T-helper 22 cell (primary cell): ENCODE results near the gene RPL22.
"Not testable (repeated sequence)": the region's sequence is repeated elsewhere in the genome, so short reads cannot be mapped to it uniquely, and the experiment has no call there.

Experiments used
- DNase-seq: peaks from one replicate; pipeline ENCODE4 v3.0.0-alpha.2; 2020; ENCODE audit warnings: low read depth

Gene RPL22

GRCh38 chr1:6233376-6233775, 34.0 kb upstream of the RPL22 start:
- no peak for DNase-seq

- no peak for DNase-seq
Observed at GRCh38 chr1:6225651-6226050, 26.3 kb upstream of the RPL22 start.

GRCh38 chr1:6224718-6225117, 25.3 kb upstream of the RPL22 start:
- DNase-seq = no peak

GRCh38 chr1:6223617-6224016, 24.2 kb upstream of the RPL22 start:
- DNase-seq = no peak

- DNase-seq = no peak
Observed at GRCh38 chr1:6222636-6223035, 23.2 kb upstream of the RPL22 start.

- no peak for DNase-seq
Observed at GRCh38 chr1:6221210-6221784, 21.9 kb upstream of the RPL22 start.

GRCh38 chr1:6220236-6220635, 20.8 kb upstream of the RPL22 start:
- DNase-seq = no peak

GRCh38 chr1:6219641-6220040, 20.2 kb upstream of the RPL22 start:
- not testable (repeated sequence) for DNase-seq

- DNase-seq = no peak
Observed at GRCh38 chr1:6218375-6219164, 19.2 kb upstream of the RPL22 start.

- DNase-seq = no peak
Observed at GRCh38 chr1:6212193-6212959, 13.0 kb upstream of the RPL22 start.

- no peak for DNase-seq
Observed at GRCh38 chr1:6211731-6212130, 12.3 kb upstream of the RPL22 start.

DNA sequence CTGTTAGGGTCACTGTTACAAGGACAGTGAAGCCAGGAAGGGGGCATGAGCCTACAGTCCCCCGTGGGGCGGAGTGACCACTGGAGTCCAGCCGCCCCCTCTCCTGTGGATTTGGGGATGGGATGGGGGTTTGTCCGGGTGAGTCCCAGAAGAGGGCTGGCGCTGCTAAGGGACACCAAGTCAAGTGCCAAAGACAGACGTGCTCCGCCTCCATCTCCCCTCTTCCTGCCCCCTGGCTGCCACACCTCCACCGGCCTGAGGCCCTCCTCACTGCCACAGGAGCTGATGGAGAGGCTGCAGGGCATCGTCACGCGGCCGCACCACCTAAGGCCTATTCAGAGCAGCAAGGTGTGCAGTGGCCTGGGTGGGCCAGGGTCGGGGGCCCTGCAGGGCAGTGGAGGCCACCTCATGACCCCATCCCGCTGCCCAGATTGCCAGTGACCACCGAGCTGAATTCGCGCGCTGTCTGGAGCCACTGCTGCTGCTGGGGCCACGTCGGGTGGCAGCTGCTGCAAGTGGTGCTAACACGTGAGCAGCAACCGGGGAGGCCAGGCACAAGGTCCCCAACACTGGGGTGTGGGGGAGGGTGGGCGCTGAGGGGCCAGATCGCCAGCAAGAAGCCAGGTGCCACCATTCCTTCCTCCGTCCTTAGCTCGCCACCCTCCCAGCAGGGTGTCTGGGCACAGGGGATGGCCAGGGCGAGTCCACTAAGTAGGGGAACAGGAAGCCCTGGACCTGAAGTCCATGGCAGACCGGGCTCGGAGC, 11.4 kb upstream of the RPL22 start:
- DNase-seq = no peak

GRCh38 chr1:6209661-6210580, 10.5 kb upstream of the RPL22 start:
- no peak for DNase-seq

DNA sequence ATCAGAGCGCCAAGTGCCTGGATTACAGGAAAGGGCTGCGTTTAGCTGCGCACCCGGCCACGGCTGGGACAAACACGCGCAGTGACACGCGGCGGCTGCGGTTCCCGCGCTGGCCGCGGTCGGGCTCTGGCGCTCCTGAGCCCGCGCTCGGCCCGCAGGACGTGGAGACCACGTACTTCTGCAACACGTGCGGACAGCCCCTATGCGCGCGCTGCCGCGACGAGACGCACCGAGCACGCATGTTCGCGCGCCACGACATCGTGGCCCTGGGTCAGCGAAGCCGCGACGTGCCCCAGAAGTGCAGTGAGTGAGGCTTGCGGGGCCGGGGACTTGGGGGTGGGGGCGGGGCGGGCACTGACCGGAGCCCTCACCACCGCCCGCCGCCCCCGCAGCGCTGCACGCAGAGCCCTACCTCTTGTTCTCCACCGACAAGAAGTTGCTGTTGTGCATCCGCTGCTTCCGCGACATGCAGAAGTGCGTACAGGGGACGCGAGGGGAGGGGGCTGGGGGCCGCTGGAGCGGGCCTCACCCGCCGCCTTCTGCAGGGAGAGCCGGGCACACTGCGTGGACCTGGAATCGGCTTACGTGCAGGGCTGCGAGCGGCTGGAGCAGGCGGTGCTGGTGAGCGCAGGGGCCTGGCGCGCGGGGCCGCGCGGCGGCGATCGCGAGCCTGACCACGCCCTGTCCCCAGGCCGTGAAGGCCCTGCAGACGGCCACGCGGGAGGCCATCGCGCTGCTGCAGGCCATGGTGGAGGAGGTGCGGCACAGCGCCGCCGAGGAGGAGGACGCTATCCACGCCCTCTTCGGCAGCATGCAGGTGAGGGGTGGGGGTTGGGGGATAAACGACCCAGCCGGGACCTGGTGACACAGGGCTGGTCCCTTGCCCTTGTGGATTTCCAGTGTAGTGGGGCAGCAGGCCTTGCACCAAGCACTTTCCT, 9.6 kb upstream of the RPL22 start:
- no peak for DNase-seq

- no peak for DNase-seq
Observed at GRCh38 chr1:6207921-6208320, 8.5 kb upstream of the RPL22 start.

GRCh38 chr1:6207075-6207885, 7.9 kb upstream of the RPL22 start:
- DNase-seq = no peak

DNA sequence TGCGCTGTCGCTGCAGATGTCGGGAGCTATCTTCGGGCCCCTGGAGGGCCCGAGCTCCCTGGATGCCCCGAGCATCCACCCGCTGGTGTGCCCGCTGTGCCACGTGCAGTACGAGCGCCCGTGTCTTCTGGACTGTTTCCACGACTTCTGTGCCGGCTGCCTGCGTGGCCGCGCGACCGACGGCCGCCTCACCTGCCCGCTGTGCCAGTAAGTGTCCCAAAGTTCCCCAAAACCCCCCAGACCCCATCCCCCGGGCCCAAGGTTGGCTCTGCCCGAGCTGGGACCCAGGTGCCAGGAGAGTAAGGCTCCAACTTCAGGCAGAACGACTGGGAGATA, 7.1 kb upstream of the RPL22 start:
- DNase-seq = no peak

DNA sequence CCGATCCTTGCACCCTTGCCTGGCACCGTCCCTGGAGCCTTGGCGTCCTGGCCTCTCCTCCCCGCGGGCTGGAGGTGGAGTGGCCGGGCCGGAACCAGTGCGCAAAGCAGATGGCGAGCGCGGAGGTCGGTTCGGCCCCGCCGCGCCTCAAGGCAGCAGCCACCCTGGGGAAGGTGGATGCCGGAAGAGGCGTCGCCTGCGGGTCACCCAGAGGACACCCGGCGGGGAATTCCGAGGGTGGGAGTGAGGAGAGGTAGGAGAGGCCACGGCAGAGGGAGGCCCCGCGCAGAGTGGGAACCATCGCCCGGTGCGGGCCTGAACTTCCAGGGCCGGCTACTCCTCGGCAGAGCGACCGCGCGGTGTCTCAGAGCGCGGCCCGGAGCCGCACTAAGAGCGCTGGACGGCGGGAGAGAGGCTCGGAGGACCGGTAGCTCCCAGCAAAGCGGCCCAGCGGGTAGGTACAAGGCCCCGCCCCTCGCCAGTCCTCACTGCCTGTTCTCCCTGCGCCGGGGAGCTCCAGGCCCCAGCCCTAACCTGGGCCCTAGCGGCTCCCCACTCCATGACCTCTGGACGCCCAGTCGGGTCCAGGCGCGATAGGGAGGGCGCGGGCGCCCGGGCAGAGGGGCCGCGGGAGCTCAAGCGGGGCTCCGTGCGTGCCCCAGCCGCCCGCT, 6.6 kb upstream of the RPL22 start, which contains the start of gene RNF207:
Gene RNF207, plus strand, starts transcription at position 271 of the 671 bp plus-strand sequence. CDS start 417 bp downstream, outside the sequence.
- peak; percentile 51 for DNase-seq

- DNase-seq = no peak
Observed at GRCh38 chr1:6202256-6202655, 2.9 kb upstream of the RPL22 start.
